HG03095 (cell line): ENCODE data around the gene ERG.

ENCODE experiments used
- ATAC-seq: cut with Tn5 transposase; IDR thresholded peaks from one replicate; pipeline ENCODE4 v1.9.1; 2021; ENCODE audit warnings: moderate library complexity; ENCODE audit not compliant: unreplicated experiment

Gene ERG

DNA sequence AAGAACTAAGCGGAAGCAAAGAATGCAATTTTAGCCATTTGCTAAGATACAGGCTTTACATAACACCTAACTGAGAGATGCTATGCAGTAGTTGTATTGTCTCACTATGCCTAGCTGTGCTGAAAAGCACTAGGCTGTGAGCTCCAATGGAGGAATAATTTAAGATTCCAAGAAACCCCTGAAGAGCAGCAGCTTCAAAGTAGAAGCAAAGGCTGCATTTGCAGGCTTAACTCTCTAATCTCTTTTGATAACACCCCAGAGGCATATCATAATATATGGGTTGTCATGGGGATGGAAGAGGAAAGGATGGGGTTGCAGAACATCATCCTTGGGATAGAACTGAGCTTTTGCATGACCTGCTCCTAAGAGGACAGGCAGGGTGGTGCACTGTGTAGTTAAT is 102.0 kb downstream of the ERG start:
- no peak for ATAC-seq

DNA sequence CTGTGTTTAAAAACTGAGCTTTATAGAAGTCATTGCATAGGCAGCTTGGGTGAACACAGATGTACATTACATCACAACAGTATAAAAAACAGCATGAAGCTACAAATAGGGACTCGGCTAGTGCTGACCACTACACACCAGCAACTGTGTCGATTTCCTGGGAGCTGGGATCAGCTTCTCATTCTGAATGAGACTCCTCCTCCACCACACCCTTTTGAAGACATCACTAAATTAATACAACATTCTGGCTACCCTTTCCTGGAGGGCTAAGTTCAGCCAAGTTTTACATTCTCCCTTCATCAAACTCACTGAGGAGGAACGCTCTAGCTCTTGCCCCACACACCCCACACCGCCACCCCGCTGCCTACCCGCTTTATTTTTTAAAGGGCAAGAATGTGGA is 102.7 kb downstream of the ERG start:
- no peak for ATAC-seq

DNA sequence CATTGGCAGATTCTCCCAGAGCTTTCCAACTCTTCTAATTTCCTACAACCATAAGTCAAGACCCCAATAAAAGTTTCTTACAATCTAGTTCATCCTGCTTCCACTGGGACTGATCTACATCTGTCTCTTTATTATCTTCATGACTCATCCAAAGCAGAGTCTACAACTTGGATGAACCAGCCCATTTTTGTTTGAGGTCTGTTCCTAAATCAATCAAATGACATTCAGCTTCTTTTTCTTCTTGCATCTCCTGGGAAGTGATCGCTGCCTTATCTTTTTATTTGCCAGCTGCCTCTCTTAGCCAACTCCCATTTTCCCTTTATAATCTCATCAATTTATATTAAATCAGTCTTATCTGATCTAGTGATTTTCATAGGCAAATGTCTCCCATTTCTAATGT is 105.6 kb downstream of the ERG start:
- ATAC-seq, result no peak

DNA sequence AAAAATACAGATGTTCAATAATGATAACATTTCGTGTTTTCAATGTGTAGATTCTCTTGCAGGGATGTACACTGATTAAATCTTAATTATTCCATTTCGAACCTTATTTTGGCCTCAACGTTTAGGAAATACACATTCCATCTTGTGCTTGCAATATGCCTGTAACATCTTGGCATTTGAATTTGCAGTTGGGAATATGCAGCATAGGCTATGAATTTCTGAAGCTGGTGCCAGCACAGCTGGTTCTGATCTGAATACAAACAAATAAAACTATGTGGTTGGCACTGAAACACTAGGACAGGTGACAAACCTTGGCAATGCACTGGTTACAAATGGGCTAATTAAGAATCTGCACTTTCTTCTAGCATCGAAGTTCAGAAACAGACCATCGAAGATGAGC is 108.4 kb downstream of the ERG start:
- ATAC-seq, result no peak

DNA sequence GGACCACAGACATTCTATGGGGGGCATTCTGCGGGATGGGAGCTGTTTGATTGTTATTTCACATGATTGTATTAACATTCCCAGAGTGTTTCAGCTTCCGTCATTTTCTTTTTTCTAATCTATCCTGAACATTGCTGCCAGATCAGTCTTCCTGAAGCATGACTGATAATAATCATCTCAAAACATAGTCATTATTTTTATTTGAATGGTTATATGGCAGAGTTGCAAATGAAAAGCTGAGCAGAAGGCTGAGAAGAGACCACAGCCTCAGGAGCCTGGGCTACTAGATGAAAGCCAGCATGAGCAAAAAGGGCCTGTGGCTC is 109.0 kb downstream of the ERG start:
- ATAC-seq, result no peak

DNA sequence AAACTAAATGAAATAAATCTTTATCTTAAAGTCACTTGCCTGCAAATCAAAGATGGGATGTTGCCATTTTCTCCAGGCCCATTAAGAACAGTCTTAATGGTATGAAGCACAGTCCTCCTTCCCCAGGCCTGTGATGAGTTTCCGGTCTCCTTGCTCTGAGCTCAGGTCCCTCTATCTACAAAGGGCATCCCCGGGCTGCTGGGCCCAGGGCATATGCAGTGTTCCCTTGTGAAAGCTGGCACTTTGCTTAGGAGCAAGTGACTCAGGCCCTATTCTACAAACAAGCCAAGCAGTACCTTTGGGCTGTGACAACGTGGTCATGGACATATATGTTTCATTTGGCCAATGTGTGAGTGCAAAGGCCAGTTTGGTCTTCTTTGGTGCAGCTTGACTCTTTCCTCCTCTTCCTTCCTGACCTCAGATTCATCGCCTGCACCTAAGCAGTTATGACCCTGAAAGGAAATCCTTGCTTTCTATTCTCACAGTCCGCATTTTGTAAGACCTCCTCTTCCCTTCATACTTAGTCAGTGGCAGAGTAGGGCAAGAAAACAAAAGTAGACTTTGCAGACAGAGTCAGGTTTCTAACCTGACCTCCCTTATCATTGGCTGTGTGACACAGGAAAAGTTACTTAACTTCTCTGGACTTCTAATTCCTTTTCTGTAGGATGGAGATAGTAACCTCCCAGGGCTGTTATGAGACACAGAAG is 109.5 kb downstream of the ERG start:
- ATAC-seq, result no peak

DNA sequence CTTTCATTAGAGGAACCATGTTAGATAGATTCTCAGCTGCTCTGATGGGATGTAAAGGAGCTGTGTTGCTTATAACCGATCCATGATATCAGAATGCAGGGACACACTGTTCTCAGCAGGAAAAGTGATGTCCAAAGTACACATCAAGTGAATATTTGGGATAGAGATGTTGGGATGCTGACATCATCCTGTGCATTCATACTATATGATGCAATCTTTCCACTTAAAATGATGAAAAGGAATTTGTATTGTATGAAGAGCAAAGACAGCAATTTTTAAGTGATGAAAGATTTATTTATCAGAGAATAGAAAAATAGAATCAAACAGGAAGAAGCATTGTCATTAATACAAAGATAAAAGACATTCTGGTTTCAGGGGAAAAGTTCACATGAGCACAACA is 110.1 kb downstream of the ERG start:
- no peak for ATAC-seq

DNA sequence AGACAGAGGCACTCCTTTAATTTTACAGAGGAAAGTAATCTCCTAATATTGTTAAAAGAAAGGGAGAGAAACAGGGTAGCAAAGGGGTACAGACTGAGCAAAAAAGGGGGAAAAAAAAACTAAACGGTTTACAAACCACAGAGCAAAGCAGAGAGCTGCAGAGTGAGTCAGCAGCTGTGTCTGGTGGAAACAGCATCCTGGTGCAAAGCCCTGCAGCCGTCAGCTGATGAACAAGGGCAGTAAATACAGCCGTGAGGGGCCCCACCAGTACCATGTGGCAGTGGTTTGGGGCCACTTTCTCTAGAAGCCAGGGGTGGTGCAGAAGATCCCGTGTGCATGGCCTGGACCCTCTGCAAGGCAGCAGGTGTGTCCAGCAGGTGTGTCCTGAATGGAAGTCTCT is 111.3 kb downstream of the ERG start:
- no peak for ATAC-seq

DNA sequence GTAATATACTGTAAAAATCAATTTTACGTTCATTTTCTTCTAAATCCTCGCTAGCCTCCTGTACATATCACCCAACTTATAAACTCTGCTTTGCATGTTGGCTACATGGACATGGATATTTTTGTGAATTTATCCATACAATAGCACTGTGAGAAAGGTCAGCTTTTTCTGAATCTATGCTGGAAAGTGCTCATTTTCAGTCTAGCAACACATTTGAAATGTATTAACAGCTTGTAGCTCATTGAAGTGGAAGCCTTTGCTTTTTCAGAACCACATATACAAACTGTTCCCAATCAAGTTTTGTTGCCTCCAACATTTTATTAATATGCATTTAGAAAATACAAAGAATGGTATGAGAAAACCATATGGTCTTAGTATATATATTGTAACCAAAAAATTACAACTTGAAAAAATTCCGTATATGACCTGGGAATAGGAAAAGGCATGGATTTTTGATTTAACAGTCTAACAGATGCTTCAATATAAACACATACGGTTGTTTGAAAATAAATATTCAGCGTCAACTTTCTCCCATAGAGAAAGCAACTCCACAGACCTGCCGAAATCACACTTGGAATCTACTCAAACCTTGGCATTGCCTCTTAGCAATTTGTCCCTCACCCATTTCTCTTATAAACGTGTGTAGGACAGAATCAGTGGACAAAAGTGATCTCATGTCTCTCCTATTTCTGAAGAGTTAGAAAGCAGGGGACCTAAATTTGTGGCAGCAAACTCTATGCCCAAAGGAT is 112.7 kb downstream of the ERG start:
- no peak for ATAC-seq

DNA sequence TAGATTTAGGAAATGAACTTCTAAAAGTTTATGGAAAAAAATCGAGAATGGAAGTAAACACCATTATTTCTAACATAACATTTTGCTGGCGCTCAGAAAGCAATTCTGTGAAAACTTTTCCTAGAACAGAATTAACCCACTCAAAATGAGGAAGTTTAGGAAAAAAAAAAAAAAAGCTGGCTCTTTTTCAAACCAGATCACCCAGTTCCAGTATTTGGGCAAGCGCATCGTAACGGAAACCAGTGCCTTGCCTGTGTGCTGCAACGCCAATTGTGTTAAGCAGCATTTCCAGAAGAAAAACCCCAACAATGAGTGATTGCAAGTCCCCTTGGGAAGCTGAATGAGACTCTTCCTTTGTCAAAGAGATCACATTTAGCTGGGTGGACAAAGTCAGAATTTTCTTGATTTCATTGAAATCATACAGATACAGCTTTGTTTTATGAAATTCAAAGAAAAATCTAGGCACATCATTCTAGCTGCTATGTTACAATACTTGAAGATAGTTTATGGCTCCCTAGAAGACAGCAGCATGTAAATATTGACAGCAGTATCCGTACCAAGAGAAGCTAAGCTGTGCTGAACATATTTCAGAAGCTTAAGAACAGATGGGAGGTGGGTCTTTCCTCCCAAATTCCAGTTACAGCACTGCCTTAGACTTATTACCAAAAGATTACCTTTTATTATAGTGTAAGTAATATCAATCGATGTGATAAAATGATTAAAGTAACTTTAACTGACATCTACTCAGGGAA is 113.4 kb downstream of the ERG start:
- ATAC-seq, result no peak

DNA sequence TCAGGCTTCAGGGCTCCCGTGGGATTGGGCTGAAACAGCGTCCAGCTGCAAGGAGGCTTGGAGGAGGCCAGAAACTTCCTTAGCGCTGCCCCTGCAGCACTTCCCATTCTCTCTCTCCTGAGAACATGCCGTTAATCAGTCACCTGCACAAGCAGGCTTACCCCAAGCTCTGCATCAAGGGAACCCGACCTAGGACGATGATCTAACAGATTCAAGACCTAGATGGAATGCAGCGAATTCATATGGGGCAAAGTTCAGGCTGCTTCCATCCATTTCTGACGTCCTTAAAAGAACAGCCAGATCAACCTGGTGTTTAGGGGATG is 114.1 kb downstream of the ERG start:
- no peak for ATAC-seq

DNA sequence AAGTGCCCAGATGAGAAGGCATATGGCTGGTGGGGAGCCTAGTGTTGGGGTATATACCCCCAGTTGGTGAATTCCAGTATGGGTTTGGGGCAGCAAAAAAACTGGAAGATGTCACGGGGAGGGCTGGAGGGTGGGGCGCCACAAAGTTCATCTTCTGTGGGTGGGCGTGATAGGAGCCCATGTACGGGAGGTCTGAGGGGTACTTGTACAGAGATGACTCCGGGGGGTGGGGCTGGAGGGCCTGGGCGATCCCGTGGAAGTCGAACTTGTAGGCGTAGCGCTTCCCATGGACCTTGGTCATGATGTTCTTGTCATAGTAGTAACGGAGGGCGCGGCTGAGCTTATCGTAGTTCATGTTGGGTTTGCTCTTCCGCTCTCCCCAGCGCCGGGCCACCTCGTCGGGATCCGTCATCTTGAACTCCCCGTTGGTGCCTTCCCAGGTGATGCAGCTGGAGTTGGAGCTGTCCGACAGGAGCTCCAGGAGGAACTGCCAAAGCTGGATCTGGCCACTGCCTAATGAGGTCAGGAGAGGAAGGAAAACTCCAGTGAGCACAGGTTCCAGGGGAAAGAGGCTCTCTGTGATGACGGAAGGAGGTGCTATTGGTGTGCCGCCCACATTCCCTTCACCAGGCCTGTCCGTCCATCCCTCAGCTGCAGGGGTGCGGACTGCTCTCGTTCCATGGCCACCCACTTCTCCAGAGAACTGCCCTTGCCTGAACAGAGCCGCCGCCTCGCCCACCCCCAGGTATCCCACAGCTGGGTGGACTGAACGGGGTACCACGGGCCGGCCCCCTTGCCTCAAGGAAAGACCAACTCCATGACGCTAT is 114.7 kb downstream of the ERG start:
- ATAC-seq, result no peak

DNA sequence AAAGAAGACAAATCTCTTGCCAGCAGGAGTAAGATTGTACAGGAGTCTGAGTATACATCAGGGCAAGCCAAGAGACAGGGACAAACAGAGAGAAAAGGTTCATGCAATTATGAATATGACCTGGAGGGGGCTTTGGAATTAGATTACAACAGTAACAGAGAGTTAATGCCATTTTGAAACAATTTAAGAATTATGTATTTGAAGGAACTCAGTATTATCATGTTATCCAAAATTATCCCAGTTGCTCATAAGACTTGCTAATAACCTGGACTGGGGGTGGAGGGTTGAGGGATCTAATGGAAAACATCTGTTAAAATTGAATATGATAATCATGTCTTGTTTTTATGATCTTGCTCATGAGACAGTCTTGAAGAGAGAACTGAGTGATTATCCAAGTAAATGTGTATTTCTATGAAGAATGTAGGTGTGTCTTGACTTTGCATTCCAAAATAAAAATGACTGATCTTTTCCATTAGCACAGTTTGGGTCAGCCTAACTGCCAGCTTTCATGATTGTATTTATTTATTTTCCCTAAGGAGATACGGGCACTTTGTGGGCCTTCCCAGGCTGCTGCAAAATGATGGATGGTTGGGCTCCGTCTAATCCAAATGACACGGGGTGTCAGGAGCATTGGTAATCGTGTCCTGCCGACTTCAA is 117.7 kb downstream of the ERG start:
- no peak for ATAC-seq

DNA sequence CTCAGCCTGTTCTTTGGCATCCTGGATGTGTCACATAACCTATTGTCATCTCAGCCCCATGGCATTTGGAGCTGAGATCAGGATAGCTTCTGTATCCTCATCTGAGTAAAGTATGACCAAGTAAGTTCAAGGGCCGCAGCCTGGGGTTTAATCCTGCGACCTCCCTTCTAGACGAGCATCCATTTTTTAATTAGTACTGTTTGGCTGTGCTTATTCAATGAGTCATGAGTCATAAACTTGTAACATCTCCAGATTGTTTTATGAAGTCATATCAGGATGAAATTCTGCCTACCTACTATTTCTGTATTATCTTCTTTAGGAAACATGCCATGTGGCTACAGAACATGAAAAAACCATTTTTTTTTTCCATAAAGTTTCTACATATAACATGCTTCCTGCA is 119.1 kb downstream of the ERG start:
- ATAC-seq, result no peak

DNA sequence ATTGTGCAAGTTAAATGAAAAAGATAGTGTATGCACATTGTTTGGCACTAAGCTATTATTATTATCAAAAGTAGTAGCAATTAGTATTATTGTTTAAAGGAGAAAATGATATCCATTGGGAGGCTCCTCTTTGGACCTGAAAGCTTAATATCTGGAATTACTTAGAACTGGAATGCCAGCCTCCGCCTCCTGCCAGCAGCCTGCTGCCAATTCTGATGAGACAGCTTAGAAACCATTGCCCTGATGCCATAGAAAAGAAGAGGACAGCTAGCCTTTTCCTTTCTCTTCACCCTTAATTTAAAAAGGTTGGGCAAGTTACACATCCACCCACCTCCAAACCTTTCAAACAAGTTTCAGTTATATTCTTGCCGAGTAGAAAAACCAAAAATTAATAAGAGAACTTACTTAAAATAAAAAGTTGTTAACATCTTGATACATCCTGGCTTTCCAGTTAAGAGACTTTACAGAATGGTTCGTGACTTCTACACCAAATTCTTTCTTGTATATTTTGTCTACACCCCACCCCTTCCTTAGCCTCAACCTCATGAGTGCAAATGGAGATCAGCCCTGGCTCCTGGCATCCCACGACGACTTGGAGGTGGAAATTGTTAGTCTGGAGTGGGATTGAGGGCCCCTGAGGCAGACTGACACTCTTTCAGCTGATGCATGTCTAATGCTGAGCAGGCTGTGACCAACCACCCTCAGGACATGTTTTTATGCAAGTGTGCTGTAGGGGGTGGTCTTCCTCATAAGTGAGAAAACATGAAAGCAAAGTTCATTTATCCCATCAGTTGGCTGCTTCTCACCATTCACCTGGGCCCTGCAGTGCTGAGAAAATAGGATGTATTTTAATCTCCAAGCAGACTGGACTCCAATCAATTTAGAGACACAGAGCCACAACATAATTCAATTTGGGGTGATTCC is 120.8 kb downstream of the ERG start:
- ATAC-seq, result no peak

DNA sequence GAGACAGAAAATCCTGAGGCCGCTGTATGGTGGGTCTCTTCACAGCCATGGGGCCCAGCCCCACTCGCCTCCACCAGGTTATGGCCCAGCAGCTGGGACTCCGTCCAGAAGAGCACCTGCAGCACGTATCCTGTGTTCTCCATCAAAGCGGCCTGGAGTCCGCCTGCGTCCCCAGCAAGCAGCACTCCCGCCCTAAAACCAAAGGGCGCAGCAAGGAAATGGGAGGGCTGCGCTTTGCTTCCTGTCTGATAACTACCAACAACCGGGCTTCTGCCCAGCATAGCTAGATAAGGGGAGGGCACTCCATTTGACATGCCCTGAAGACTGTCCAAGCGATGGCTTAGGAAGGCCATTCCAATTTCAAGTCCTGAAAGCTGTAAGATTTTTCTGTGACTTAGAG is 121.6 kb downstream of the ERG start:
- no peak for ATAC-seq

DNA sequence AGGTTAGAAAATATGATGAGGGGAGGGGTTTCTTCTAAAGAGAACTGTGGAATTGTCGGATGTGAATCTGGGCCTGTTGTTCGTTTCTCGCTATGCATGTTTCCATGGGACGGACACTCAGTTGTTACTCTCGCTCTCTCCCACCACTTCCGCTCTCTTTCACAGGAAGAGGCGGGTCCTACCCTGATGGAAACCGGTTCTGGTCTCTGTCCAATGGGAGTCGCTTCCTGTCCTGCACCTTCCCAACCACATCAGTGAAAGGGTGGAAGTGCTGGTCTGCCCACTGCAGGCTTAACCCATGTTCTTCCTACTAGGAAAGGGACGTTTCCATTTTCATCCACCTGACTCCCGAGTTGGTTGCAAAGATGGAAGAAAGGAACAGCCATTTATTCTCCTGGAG is 122.0 kb downstream of the ERG start:
- ATAC-seq, result no peak

DNA sequence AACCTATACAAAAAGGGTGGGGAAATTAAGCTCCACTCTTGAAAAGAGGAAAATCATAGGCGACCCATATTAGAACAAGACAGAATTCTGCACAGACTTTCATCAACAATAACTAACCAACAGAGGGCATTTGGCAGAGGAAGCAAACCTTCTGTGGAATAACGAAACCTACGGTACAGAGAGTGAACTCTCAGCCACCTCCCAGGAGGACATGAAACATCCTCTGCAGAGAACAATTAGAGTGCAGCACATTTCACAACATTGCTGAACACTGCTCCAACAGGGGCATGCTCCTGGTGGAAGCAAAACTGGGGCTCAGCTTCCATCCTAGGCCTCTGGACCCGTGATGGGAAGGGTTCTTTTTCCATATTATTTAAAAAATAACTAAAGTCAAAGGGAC is 130.6 kb downstream of the ERG start:
- ATAC-seq, result no peak

DNA sequence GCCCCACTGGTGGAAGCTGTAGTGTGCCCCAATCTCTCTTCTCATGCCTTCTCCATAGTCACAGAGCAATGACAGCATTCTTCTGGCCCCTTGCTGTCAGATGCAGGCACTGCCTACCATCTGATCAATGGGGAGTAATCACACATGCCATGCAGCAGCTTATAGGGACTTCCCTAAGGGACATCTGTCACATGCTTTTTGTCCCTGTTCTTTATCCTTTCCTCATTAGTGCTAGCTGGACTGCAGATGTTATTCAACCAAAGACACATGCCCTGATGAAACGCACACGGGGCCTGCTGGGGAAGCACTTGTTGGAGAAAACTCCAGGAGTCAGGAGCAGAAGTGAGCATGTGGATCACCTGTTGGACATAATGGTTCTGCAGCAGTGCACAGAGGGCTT is 132.8 kb downstream of the ERG start:
- ATAC-seq, result no peak

DNA sequence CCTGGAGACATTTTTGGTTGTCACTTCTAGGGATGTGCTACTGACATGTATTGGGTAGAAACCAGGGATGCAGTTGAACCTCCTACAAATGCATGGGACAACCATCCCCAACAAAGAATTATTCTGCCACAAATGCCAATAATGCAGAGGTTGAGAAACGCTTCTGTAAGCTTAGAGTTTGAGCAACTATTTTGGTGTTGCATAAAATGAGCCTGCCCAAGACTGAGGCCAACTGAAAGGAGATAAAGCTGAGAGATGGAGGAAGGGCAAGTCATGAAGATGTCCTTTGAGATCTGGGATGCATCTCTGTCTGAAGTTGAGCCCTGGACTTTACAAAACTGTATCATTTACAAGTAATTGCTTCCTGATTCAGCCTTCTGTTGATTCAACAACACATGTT is 134.6 kb downstream of the ERG start:
- no peak for ATAC-seq
